GM18507 (cell line): ENCODE measurements around the gene PTPN20.
"Not testable (repeated sequence)": the region's sequence is repeated elsewhere in the genome, so short reads cannot be mapped to it uniquely, and the experiment has no call there.

Experiments used
- DNase-seq: peaks from one replicate; pipeline ENCODE4 v3.0.0; 2011; ENCODE audit warnings: low read depth; ENCODE audit not compliant: insufficient read length; ENCODE audit errors: extremely low spot score
- FAIRE-seq: peaks from 2 replicates; lab custom pipeline; 2011; peaks lifted over from hg19 to GRCh38; lab: Jason Lieb, UNC

The PTPN20 gene

GRCh38 chr10:46911144-46911876 lies at the start of gene PTPN20:
TSS of gene PTPN20 (plus strand) at chr10:46911428. CDS start at chr10:46932500, 21,072 bp downstream.
- FAIRE-seq, DNase-seq: not testable (repeated sequence)

- DNase-seq: not testable (repeated sequence)
These were observed 41.5 kb upstream of the PTPN20 start for GRCh38 chr10:46869716-46870115.

GRCh38 chr10:46871583-46871982 lies 39.6 kb upstream of the PTPN20 start:
- not testable (repeated sequence) for FAIRE-seq, DNase-seq

More at GRCh38 chr10:46869716-46870115, 41.5 kb upstream of the PTPN20 start:
- not testable (repeated sequence) for FAIRE-seq

- DNase-seq, FAIRE-seq: not testable (repeated sequence)
These were observed 35.9 kb upstream of the PTPN20 start for GRCh38 chr10:46875304-46875703.

GRCh38 chr10:46876773-46877172 lies 34.5 kb upstream of the PTPN20 start:
- not testable (repeated sequence) for DNase-seq

GRCh38 chr10:46878761-46879160 lies 32.5 kb upstream of the PTPN20 start:
- FAIRE-seq, DNase-seq: not testable (repeated sequence)

More at GRCh38 chr10:46876773-46877172, 34.5 kb upstream of the PTPN20 start:
- not testable (repeated sequence) for FAIRE-seq

GRCh38 chr10:46890813-46891611 lies 20.2 kb upstream of the PTPN20 start:
- not testable (repeated sequence) for FAIRE-seq, DNase-seq

GRCh38 chr10:46896762-46897692 lies 14.2 kb upstream of the PTPN20 start:
- FAIRE-seq, DNase-seq: not testable (repeated sequence)

GRCh38 chr10:46901247-46901646 lies 10.0 kb upstream of the PTPN20 start:
- not testable (repeated sequence) for FAIRE-seq

GRCh38 chr10:46903874-46904273 lies 7.4 kb upstream of the PTPN20 start:
- FAIRE-seq, DNase-seq: not testable (repeated sequence)

More at GRCh38 chr10:46901247-46901646, 10.0 kb upstream of the PTPN20 start:
- not testable (repeated sequence) for DNase-seq

- not testable (repeated sequence) for FAIRE-seq, DNase-seq
These were observed 4.9 kb upstream of the PTPN20 start for GRCh38 chr10:46906359-46906758.

- not testable (repeated sequence) for DNase-seq, FAIRE-seq
These were observed 3.8 kb upstream of the PTPN20 start for GRCh38 chr10:46907185-46908117.

- not testable (repeated sequence) for FAIRE-seq, DNase-seq
These were observed 11.3 kb downstream of the PTPN20 start for GRCh38 chr10:46922498-46922897.

GRCh38 chr10:46925156-46925555 lies 13.9 kb downstream of the PTPN20 start:
- FAIRE-seq, DNase-seq: not testable (repeated sequence)

GRCh38 chr10:46925853-46926252 lies 14.6 kb downstream of the PTPN20 start:
- not testable (repeated sequence) for DNase-seq, FAIRE-seq

GRCh38 chr10:46928810-46929209 lies 17.6 kb downstream of the PTPN20 start:
- not testable (repeated sequence) for DNase-seq, FAIRE-seq

- not testable (repeated sequence) for FAIRE-seq
These were observed 21.2 kb downstream of the PTPN20 start for GRCh38 chr10:46932383-46932782.

GRCh38 chr10:46941091-46941490 lies 29.9 kb downstream of the PTPN20 start:
- DNase-seq, FAIRE-seq: not testable (repeated sequence)

More at GRCh38 chr10:46932383-46932782, 21.2 kb downstream of the PTPN20 start:
- DNase-seq: not testable (repeated sequence)
